ENCODE data around the gene SPOUT1.
A peak's percentile ranks its signal among the peaks of the same experiment; 100 is the strongest.

The SPOUT1 gene

GRCh38 chr9:128829477-128830251 is at the start of gene SPOUT1:
SPOUT1 (minus strand) TSS chr9:128829794; CDS start chr9:128829780, 14 bp downstream.
- TF ChIP-seq ZFX (IDR thresholded peaks at IDR 0.05; ENCODE audit: borderline replicate concordance): no peak
- no peak for TF ChIP-seq CTCF (IDR thresholded peaks at IDR 0.05)
- H3K27ac ChIP-seq: peak within 1 kb of the TSS; percentile 96

- TF ChIP-seq ZFX (IDR thresholded peaks at IDR 0.05; ENCODE audit: borderline replicate concordance) (no peak), CTCF (IDR thresholded peaks at IDR 0.05) (no peak)
Observed at GRCh38 chr9:128877852-128878251, 48.3 kb upstream of the SPOUT1 start.

GRCh38 chr9:128870941-128871265 is 41.3 kb upstream of the SPOUT1 start:
- peak overlapping the region; percentile 13; the same call in 1 of the 2 replicates for H3K27ac ChIP-seq

More at GRCh38 chr9:128877852-128878251, 48.3 kb upstream of the SPOUT1 start:
- H3K27ac ChIP-seq: peak overlapping the region; percentile 93

DNA sequence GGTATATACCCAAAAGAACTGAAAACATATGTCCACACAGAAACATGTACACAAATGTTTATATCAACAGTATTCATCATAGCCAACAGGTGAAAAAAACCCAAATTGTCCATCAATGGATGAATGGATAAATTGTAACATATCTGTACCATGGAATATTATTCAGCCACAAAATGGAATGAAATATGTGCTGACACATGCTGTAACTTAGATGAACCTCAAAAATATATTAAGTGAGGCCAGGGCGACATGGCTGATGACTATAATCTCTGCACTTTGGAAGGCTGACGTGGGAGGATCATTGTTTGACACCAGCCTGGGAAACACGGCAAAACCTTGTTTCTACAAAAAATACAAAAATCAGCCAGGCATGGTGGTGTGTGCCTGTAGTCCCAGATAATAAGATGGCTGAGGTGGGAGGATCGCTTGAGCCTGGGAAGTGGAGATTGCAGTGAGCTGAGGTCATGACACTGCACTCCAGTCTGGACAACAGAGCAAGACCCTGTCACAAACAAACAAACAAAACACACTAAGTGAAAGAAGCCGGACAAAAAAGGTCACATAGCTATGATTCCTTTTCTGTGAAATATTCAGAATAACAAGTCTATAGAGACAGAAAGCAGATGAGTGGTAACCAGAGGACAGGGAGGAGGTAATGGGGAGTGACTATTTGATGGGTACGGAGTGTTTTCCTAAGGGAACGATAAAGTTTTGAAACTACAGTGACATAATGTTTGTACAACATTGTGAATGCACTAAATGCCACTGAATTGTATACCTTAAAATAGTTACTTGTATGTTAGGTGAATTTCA is 40.7 kb upstream of the SPOUT1 start:
- TF ChIP-seq ZFX (IDR thresholded peaks at IDR 0.05; ENCODE audit: borderline replicate concordance): no peak
- no peak for TF ChIP-seq CTCF (IDR thresholded peaks at IDR 0.05)

DNA sequence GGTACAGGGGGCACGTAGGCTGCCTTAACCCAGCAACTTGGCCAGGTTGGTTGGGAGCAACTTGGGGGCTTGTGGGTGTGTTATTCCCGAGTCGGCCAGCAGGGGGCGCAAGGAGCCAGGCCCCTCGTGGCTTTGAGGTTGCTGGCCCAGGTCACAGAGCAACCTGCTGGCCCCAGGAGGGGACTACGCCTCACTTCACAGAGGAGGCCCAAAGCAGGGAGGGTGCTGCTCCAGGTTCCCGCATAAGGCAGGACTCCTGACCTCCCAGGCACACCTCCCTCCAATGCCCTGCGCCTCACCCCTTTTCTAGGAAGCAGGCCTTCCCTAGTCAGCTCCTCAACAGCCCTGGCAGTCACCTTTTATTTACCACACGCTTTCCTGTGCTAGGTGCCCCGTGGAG is 34.1 kb upstream of the SPOUT1 start:
- TF ChIP-seq ZFX (IDR thresholded peaks at IDR 0.05; ENCODE audit: borderline replicate concordance) (no peak), CTCF (IDR thresholded peaks at IDR 0.05) (peak; percentile 96)
- H3K27ac ChIP-seq: peak overlapping the region; percentile 95

More for the DNA sequence above, 40.7 kb upstream of the SPOUT1 start:
- H3K27ac ChIP-seq: peak overlapping the region; percentile 13; the same call in 1 of the 2 replicates

GRCh38 chr9:128862401-128862851 is 32.8 kb upstream of the SPOUT1 start:
- TF ChIP-seq ZFX (IDR thresholded peaks at IDR 0.05; ENCODE audit: borderline replicate concordance) (no peak), CTCF (IDR thresholded peaks at IDR 0.05) (no peak)
- peak overlapping the region; percentile 95 for H3K27ac ChIP-seq

DNA sequence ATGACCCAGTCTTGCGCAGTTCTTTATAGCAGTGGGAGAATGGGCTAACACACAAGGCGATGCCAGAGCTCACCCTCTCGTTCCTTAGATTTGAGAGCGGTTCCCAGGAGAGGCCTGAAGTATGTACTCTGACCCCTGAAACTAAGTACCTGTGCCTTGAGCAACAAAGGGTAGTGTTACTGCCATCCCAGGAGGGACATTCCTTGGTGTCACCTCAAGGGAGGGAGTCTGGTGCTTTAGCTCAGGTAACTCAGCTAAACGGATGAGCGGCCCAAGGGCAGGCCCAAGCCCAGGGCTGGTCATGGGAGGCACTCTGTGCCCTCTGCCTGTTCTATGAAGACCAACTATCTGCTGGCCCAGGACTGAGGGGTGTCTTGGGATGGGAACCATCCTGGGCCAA is 31.9 kb upstream of the SPOUT1 start:
- H3K27ac ChIP-seq: peak overlapping the region; percentile 95

More for the DNA sequence above, 31.9 kb upstream of the SPOUT1 start:
- TF ChIP-seq ZFX (IDR thresholded peaks at IDR 0.05; ENCODE audit: borderline replicate concordance) (no peak), CTCF (IDR thresholded peaks at IDR 0.05) (no peak)
